K562 (cell line): ENCODE results near the gene SYNRG. TPM values are rescaled to one million over a fixed set of nuclear protein-coding genes. Genes with fewer than 3 reads are reported as not detected.
A peak's percentile ranks its signal among the peaks of the same experiment; 100 is the strongest.

ENCODE experiments used
- BMI1 ChIP-seq: fragments of 150-350 bp; IDR thresholded peaks from 2 replicates; pipeline ENCODE4 v1.6.1; 2014; ENCODE audit warnings: low read length
- CBX1 ChIP-seq: sonication (generic); IDR thresholded peaks from 2 replicates; pipeline ENCODE4 v1.6.1; 2016; ENCODE audit warnings: antibody characterized with exemption, low read depth, mild to moderate bottlenecking
- CREB5 ChIP-seq: fragments of 250-450 bp; sonication (Bioruptor Pico); IDR thresholded peaks from 2 replicates; pipeline ENCODE4 v1.5.0; 2020; ENCODE audit warnings: mild to moderate bottlenecking
- DDX20 ChIP-seq: fragments of 450-650 bp; IDR thresholded peaks from 2 replicates; pipeline ENCODE4 v1.6.1; 2016; ENCODE audit warnings: missing genetic modification characterization, low read depth, mild to moderate bottlenecking, missing compliant biosample characterization, moderate library complexity
- KLF16 ChIP-seq: IDR thresholded peaks from 2 replicates; pipeline ENCODE4 v1.6.1; 2016; ENCODE audit warnings: antibody characterized with exemption
- MXD1 ChIP-seq: fragments of 250-450 bp; sonication (Bioruptor Pico); IDR thresholded peaks from 2 replicates; pipeline ENCODE4 v1.8.0; 2021; ENCODE audit warnings: borderline replicate concordance, mild to moderate bottlenecking, moderate library complexity; ENCODE audit not compliant: poor library complexity, severe bottlenecking
- MYNN ChIP-seq, 2 experiments: sonication (generic); formaldehyde crosslinking in 1 of 2; IDR thresholded peaks; 2 replicates each; pipeline versions ENCODE4 v1.5.0 to v1.6.1; 2016 to 2020; ENCODE audit warnings: antibody characterized with exemption in 1 of 2, missing genetic modification reagents in 1 of 2
- SAFB ChIP-seq: fragments of 200-400 bp; formaldehyde crosslinking; IDR thresholded peaks from 2 replicates; pipeline ENCODE4 v1.6.1; 2017; ENCODE audit warnings: low read depth, low read length, borderline replicate concordance
- TBL1XR1 ChIP-seq, 2 experiments: IDR thresholded peaks; 2 replicates each; pipeline ENCODE4 v1.6.1; 2012; ENCODE audit warnings: improper control_type of control experiment in 2 of 2, low read length in 2 of 2, mild to moderate bottlenecking in 1 of 2
- ZNF133 ChIP-seq: fragments of 250-450 bp; sonication (Bioruptor Pico); IDR thresholded peaks from 2 replicates; pipeline ENCODE4 v1.4.0; 2020; ENCODE audit warnings: mild to moderate bottlenecking
- ZNF232 ChIP-seq: sonication (generic); formaldehyde crosslinking; IDR thresholded peaks from 2 replicates; pipeline ENCODE4 v1.8.0; 2022; ENCODE audit warnings: mild to moderate bottlenecking, missing genetic modification reagents
- ZNF316 ChIP-seq: fragments of 450-650 bp; IDR thresholded peaks from 2 replicates; pipeline ENCODE4 v1.6.1; 2016
- polyA plus RNA-seq, 8 experiments: library from polyadenylated mRNA; depleted of rRNA in 4 of 8; stranded (reverse) in 5 of 8; unstranded in 3 of 8; fragments of >200 nt; fragmentation: Nextera tagmentation in 2 of 8; fragmentation: Illumina TruSeq in 1 of 8; extraction: Ambion mirVana in 2 of 8; extraction: Trizol in 1 of 8; gene quantifications; 2 replicates each; pipeline versions ENCODE4 v1.2.1 to v1.2.3, GENCODE V29; 2011 to 2014; ENCODE audit warnings: inconsistent platforms in 1 of 8, missing spikeins in 1 of 8
- total RNA-seq, 7 experiments: library from RNA; depleted of rRNA in 6 of 7; stranded (reverse); fragments of >200 nt in 6 of 7; fragmentation: Illumina TruSeq in 2 of 7; extraction: Trizol in 2 of 7; gene quantifications; 2 replicates each; pipeline versions ENCODE4 v1.2.1 to v1.2.3, GENCODE V29; 2011 to 2021; ENCODE audit warnings: low replicate concordance in 1 of 7
- TF ChIP-seq, protein P1 (sequence below): fragments of 450-650 bp; formaldehyde crosslinking; conservative IDR thresholded peaks from 2 replicates; pipeline ENCODE4 v1.4.0; 2022; ENCODE audit warnings: mild to moderate bottlenecking, missing genetic modification characterization
- TF ChIP-seq, protein P2 (sequence below): fragments of 250-450 bp; sonication (Bioruptor Pico); IDR thresholded peaks from 2 replicates; pipeline ENCODE4 v1.4.0; 2020; ENCODE audit warnings: borderline replicate concordance
- TF ChIP-seq, protein P3 (sequence below): fragments of 150-350 bp; IDR thresholded peaks from 2 replicates; pipeline ENCODE4 v1.6.1; 2014; ENCODE audit warnings: low read depth, mild to moderate bottlenecking, low read length, borderline replicate concordance

The SYNRG gene
- total and polyA plus RNA-seq, 9 of the 15 experiments (the other 6 are each of a cell fraction or from before 2014, with no cell fraction given) = 2.9 to 28.2 (median 15.1) TPM

- no peak for TF ChIP-seq ZNF232 (CRISPR knock-in tag)
- peak in 1 of 2 experiments; percentile 79; a peak in 3 of 4 replicates for TF ChIP-seq TBL1XR1 (IDR thresholded peaks at IDR 0.05; ENCODE audit: low read length in 2 of 2)
- TF ChIP-seq ZNF316 = peak; percentile 36; the same call in 1 of the 2 replicates
- TF ChIP-seq ZNF133 (CRISPR knock-in tag) = no peak
- no peak for TF ChIP-seq CREB5 (CRISPR knock-in tag)
- TF ChIP-seq, protein P1, sequence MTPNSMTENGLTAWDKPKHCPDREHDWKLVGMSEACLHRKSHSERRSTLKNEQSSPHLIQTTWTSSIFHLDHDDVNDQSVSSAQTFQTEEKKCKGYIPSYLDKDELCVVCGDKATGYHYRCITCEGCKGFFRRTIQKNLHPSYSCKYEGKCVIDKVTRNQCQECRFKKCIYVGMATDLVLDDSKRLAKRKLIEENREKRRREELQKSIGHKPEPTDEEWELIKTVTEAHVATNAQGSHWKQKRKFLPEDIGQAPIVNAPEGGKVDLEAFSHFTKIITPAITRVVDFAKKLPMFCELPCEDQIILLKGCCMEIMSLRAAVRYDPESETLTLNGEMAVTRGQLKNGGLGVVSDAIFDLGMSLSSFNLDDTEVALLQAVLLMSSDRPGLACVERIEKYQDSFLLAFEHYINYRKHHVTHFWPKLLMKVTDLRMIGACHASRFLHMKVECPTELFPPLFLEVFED (CRISPR knock-in tag) = no peak
- TF ChIP-seq KLF16 = no peak
- TF ChIP-seq, protein P2, sequence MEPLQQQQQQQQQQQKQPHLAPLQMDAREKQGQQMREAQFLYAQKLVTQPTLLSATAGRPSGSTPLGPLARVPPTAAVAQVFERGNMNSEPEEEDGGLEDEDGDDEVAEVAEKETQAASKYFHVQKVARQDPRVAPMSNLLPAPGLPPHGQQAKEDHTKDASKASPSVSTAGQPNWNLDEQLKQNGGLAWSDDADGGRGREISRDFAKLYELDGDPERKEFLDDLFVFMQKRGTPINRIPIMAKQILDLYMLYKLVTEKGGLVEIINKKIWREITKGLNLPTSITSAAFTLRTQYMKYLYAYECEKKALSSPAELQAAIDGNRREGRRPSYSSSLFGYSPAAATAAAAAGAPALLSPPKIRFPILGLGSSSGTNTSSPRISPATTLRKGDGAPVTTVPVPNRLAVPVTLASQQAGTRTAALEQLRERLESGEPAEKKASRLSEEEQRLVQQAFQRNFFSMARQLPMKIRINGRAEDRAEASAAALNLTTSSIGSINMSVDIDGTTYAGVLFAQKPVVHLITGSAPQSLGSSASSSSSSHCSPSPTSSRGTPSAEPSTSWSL (CRISPR knock-in tag) = no peak
- TF ChIP-seq, protein P3, sequence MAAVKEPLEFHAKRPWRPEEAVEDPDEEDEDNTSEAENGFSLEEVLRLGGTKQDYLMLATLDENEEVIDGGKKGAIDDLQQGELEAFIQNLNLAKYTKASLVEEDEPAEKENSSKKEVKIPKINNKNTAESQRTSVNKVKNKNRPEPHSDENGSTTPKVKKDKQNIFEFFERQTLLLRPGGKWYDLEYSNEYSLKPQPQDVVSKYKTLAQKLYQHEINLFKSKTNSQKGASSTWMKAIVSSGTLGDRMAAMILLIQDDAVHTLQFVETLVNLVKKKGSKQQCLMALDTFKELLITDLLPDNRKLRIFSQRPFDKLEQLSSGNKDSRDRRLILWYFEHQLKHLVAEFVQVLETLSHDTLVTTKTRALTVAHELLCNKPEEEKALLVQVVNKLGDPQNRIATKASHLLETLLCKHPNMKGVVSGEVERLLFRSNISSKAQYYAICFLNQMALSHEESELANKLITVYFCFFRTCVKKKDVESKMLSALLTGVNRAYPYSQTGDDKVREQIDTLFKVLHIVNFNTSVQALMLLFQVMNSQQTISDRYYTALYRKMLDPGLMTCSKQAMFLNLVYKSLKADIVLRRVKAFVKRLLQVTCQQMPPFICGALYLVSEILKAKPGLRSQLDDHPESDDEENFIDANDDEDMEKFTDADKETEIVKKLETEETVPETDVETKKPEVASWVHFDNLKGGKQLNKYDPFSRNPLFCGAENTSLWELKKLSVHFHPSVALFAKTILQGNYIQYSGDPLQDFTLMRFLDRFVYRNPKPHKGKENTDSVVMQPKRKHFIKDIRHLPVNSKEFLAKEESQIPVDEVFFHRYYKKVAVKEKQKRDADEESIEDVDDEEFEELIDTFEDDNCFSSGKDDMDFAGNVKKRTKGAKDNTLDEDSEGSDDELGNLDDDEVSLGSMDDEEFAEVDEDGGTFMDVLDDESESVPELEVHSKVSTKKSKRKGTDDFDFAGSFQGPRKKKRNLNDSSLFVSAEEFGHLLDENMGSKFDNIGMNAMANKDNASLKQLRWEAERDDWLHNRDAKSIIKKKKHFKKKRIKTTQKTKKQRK = no peak
- no peak for TF ChIP-seq DDX20
- TF ChIP-seq BMI1 = no peak
- TF ChIP-seq MYNN (IDR thresholded peaks at IDR 0.05) = peak; percentile 89
- TF ChIP-seq MYNN (CRISPR knock-in tag; IDR thresholded peaks at IDR 0.05) = no peak
- TF ChIP-seq CBX1 = peak; percentile 76
- no peak for TF ChIP-seq SAFB
- no peak for TF ChIP-seq MXD1
These were observed at the start of gene SYNRG (continued) for GRCh38 chr17:37609170-37610040.
